GM20000 (cell line): ENCODE measurements around the gene SEC14L3.

ENCODE experiments used
- DNase-seq: peaks from one replicate; pipeline ENCODE4 v3.0.0; 2012; ENCODE audit warnings: low spot score
- TF ChIP-seq, protein P1 (sequence below): IDR thresholded peaks from 2 replicates; pipeline ENCODE4 v1.5.1; 2012; ENCODE audit warnings: mild to moderate bottlenecking, control low read depth; ENCODE audit errors: extremely low read depth, missing control alignments

SEC14L3 gene

DNA sequence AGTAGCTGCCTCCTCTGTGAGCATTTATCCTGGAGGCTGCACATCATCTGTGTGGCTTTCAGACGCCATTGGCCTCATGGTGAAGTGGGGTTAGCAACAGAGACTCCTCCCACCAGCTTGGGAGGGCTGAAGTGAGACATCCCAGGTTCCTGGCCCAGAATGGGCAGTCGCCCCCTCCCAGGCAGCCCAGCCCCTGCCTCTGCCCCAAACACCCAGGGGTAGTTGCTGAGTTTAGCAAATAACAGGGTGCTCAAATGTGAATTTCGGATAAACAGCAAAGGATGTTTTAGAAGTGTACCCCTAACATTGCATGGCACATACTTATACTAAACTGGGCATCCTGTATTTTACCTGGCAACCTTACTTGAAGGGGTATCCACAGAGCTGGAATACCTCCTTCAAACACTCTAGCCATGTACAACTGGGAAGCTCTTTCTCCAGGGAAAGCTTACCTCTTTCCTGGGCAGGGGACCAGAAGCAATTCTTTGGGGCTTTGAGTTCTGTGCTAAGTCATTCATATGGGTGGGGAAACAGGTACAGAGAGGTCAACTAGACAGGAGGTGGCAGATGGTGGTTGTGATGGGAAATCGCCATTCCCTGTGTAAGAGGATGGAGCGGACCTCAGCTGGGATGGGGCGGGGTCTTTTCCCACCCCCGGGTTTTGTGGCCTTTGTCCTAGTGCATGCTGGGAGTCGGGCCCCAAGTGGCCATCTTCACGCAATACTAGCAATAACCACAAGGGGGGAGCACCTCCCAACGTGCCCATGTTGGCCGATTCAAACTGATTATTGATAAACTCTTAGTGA lies 27.0 kb downstream of the SEC14L3 start:
- DNase-seq, result peak; percentile 83
- TF ChIP-seq, protein P1, sequence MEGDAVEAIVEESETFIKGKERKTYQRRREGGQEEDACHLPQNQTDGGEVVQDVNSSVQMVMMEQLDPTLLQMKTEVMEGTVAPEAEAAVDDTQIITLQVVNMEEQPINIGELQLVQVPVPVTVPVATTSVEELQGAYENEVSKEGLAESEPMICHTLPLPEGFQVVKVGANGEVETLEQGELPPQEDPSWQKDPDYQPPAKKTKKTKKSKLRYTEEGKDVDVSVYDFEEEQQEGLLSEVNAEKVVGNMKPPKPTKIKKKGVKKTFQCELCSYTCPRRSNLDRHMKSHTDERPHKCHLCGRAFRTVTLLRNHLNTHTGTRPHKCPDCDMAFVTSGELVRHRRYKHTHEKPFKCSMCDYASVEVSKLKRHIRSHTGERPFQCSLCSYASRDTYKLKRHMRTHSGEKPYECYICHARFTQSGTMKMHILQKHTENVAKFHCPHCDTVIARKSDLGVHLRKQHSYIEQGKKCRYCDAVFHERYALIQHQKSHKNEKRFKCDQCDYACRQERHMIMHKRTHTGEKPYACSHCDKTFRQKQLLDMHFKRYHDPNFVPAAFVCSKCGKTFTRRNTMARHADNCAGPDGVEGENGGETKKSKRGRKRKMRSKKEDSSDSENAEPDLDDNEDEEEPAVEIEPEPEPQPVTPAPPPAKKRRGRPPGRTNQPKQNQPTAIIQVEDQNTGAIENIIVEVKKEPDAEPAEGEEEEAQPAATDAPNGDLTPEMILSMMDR, result peak; percentile 80

DNA sequence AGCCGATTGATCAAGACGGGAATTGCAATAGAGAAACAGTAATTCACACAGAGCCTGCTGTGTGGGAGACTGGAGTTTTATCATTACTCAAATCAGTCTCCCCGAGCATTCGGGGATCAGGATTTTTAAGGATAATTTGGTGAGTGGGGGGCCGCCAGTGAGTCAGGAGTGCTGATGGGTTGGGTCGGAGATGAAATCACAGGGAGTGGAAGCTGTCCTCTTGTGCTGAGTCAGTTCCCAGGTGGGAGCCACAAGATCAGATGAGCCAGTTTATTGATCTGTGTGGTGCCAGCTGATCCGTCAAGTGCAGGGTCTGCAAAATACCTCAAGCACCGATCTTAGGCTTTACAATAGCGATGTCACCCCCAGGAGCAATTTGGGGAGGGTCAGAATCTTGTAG lies 30.7 kb downstream of the SEC14L3 start:
- no peak for DNase-seq
- TF ChIP-seq, protein P1, result no peak

DNA sequence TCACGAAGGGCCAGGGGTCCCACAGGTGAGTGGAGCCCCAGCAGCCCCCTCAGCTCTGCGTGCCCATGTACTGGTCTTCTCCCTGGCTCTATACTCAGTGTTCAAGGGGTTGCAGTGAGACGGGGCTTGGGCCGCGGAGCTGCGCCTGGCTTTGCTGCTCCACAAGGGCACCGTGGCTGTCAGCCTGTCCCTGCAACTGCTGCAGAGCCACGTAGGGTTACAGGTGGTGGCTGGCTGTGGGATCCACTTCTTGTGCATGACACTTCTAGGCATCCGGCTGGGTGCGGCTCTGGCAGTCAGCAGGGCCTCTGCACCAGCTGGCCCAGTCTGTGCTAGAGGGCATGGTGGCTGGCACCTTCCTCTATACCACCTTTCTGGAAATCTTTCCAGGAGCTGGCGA lies 32.0 kb downstream of the SEC14L3 start:
- TF ChIP-seq, protein P1, result no peak
- no peak for DNase-seq

DNA sequence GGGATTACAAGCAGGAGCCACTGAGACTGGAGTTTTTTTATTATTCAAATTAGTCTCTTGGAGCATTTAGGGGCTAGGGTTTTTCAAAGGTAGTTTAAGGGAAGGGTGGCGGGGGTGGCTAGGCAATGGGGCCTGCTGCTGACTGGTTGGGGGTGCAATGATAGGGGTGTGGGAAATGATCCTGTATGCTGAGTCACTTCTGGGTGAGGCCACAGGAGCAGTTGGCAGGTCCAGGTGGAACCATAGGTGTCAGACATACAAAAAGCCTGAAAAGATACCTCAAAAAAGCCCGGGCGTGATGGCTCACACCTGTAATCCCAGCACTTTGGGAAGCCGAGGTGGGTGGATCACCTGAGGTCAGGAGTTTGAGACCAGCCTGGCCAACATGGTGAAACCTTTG lies 32.6 kb downstream of the SEC14L3 start:
- TF ChIP-seq, protein P1, result no peak
- DNase-seq, result no peak

DNA sequence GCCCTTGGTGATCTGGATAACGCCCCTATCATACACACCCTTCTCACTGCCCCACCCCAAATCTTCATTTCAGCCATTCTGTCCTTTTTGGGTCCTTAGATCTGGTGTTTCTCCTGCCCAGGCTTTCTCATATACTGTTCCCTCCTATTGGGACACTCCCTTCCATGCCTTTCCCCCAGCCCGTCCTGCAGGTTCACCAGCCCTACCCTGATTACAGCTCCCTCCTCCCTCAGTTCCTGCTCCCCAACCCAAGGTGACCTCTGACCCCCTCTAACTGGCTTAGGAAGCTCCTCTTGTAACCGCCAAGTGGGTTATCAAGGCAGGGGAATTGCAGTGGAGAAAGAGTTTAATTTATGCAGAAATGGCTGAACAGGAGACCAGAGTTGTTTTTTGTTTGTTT lies 33.3 kb downstream of the SEC14L3 start:
- TF ChIP-seq, protein P1, result no peak
- no peak for DNase-seq

DNA sequence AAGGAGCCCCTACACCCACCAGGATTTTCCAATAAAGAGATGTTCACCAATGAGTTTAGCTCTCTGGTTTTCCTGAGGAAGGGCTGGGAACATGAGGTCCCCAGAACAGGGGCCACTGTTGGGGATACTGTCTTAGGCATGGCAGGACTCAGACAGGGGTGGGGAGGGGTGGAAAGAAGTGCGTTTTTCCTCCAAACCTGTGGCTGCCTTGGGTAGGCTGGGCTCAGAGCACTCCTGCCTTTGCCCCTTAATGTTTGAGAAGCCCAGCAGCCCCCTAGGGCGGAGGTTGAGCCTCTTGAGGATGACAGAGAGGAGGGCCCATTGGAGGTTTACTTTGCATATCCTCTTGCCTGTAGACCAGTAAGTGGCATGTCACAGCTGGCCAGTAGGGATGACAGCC lies 35.6 kb downstream of the SEC14L3 start:
- TF ChIP-seq, protein P1, result no peak
- no peak for DNase-seq

DNA sequence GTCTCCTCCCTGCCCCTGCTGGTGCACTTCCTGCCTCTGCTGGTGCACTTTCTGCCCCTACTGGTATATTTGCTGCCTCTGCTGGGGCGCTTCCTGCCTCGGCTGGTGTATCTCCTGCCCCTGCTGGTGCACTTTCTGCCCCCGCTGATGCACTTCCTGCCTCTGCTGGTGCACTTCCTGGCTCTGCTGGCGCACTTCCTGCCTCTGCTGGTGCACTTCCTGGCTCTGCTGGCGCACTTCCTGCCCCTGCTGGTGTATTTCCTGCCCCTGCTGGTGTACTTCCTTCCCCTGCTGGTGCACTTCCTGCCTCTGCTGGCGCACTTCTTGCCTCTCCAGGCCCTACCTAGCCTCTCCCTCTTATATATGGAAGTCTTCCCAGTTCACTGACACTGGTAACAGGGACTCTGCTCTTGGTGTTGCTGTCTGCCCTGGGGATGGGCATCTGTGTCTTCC lies 36.1 kb downstream of the SEC14L3 start:
- TF ChIP-seq, protein P1, result no peak
- DNase-seq, result peak; percentile 26
